Endothelial cell of umbilical vein (primary cell): ENCODE measurements around the gene TADA2B. TPM values are rescaled to one million over a fixed set of nuclear protein-coding genes. Genes with fewer than 3 reads are reported as not detected.

Experiments
- BruUV-seq: library from RNA; stranded (reverse); fragments of 400-500 nt; replicated peaks from 2 replicates; lab custom pipeline; 2021; lab: Mats Ljungman, UMichigan
- CTCF ChIA-PET: fragments of 300-600, 350-600 bp; sonication (Branson Sonifier 250); formaldehyde crosslinking; loops from one replicate; lab custom pipeline; 2021; ENCODE audit warnings: antibody characterized with exemption, inconsistent platforms; lab: Charles Lee
- POLR2A ChIA-PET: fragments of 300-600, 350-600 bp; sonication (Branson Sonifier 250); formaldehyde crosslinking; loops from one replicate; lab custom pipeline; 2021; ENCODE audit warnings: antibody characterized with exemption, inconsistent platforms; lab: Charles Lee
- DNase-seq: peaks from one replicate; pipeline ENCODE4 v3.0.0-alpha.2; 2011; ENCODE audit warnings: low read depth, low spot score
- FAIRE-seq: peaks from 2 replicates; lab custom pipeline; 2011; peaks lifted over from hg19 to GRCh38; lab: Jason Lieb, UNC
- H2AFZ ChIP-seq: 2 replicates; pipeline ENCODE4 v1.6.0; 2012; ENCODE audit warnings: low read depth, low read length, control low read depth, inconsistent platforms
- H3K27ac ChIP-seq: 2 replicates; pipeline ENCODE4 v1.5.1; 2011; ENCODE audit warnings: low read depth, mild to moderate bottlenecking, control low read depth, low read length, moderate library complexity; ENCODE audit not compliant: insufficient read depth
- H3K27me3 ChIP-seq, 2 experiments: 2 replicates each; pipeline versions ENCODE4 v1.6.0 to v1.6.1; 2011; ENCODE audit warnings: low read length in 2 of 2, mixed read lengths in 1 of 2; ENCODE audit not compliant: control insufficient read depth in 2 of 2, insufficient read depth in 2 of 2
- H3K36me3 ChIP-seq, 2 experiments: 2 replicates in 1 of 2; 3 replicates in 1 of 2; pipeline ENCODE4 v1.5.1; 2011; ENCODE audit warnings: low read length in 2 of 2, mild to moderate bottlenecking in 1 of 2, moderate library complexity in 1 of 2; ENCODE audit not compliant: control insufficient read depth in 2 of 2, insufficient read depth in 2 of 2; ENCODE audit errors: extremely low read depth in 1 of 2
- H3K4me1 ChIP-seq: 3 replicates; pipeline ENCODE4 v1.5.1; 2011; ENCODE audit warnings: mild to moderate bottlenecking, low read length; ENCODE audit not compliant: control insufficient read depth, insufficient read depth; ENCODE audit errors: extremely low read depth
- H3K4me2 ChIP-seq: 2 replicates; pipeline ENCODE4 v1.6.1; 2011; ENCODE audit warnings: low read length, control low read depth, mixed read lengths; ENCODE audit not compliant: insufficient read depth
- H3K4me3 ChIP-seq, 3 experiments: fragments of 200-600 bp in 1 of 3; sonication (generic), shearing (Covaris generic) in 1 of 3; replicated peaks in 1 of 3; 2 replicates each; pipeline ENCODE4 v1.5.1; 2011 to 2016; ENCODE audit warnings: control low read depth in 3 of 3, low read length in 3 of 3, mild to moderate bottlenecking in 2 of 3, inconsistent platforms in 1 of 3, low read depth in 1 of 3, moderate library complexity in 1 of 3; ENCODE audit not compliant: insufficient read depth in 1 of 3
- H3K79me2 ChIP-seq: 2 replicates; pipeline ENCODE4 v1.6.0; 2012; ENCODE audit warnings: low read length, inconsistent platforms; ENCODE audit not compliant: control insufficient read depth, insufficient read depth
- H3K9ac ChIP-seq: replicated peaks from 2 replicates; pipeline ENCODE3; 2011; ENCODE audit warnings: low read length, control low read depth; ENCODE audit not compliant: insufficient read depth; ENCODE audit errors: extremely low read depth
- H3K9me1 ChIP-seq: replicated peaks from 3 replicates; pipeline ENCODE4 v1.6.0; 2011; ENCODE audit warnings: mild to moderate bottlenecking, low read length; ENCODE audit not compliant: control insufficient read depth, insufficient read depth; ENCODE audit errors: extremely low read depth
- H3K9me3 ChIP-seq: replicated peaks from 2 replicates; pipeline ENCODE4 v1.5.1; 2012; ENCODE audit warnings: low read length, inconsistent platforms; ENCODE audit not compliant: control insufficient read depth, insufficient read depth
- H4K20me1 ChIP-seq: replicated peaks from 2 replicates; pipeline ENCODE3; 2011; ENCODE audit warnings: mild to moderate bottlenecking, low read length; ENCODE audit not compliant: control insufficient read depth, insufficient read depth; ENCODE audit errors: extremely low read depth
- EZH2 ChIP-seq: IDR thresholded peaks from 2 replicates; pipeline ENCODE4 v1.6.1; 2012; ENCODE audit warnings: borderline replicate concordance, low read depth, mild to moderate bottlenecking, moderate library complexity, low read length, inconsistent platforms; ENCODE audit not compliant: severe bottlenecking
- FOS ChIP-seq: IDR thresholded peaks from 2 replicates; pipeline ENCODE4 v1.6.1; 2011; ENCODE audit warnings: mild to moderate bottlenecking, low read length, moderate library complexity, borderline replicate concordance; ENCODE audit not compliant: insufficient read depth
- GATA2 ChIP-seq: IDR thresholded peaks from 2 replicates; pipeline ENCODE4 v1.7.0; 2011; ENCODE audit warnings: low read depth, mild to moderate bottlenecking, moderate library complexity, mixed read lengths, low read length; ENCODE audit not compliant: insufficient read length, insufficient read depth
- JUN ChIP-seq: IDR thresholded peaks from 2 replicates; pipeline ENCODE4 v1.6.1; 2011; ENCODE audit warnings: borderline replicate concordance, low read depth; ENCODE audit not compliant: insufficient read length, insufficient read depth
- MYC ChIP-seq: IDR thresholded peaks from one replicate; pipeline ENCODE4 v1.6.1; 2011; ENCODE audit warnings: mild to moderate bottlenecking, low read depth, low read length
- POLR2A ChIP-seq: IDR thresholded peaks from 2 replicates; pipeline ENCODE4 v1.6.1; 2012; ENCODE audit warnings: low read depth, mild to moderate bottlenecking, control low read depth, low read length
- POLR2AphosphoS5 ChIP-seq: IDR thresholded peaks from 2 replicates; pipeline ENCODE4 v1.6.1; 2012; ENCODE audit warnings: low read depth, mild to moderate bottlenecking, control low read depth, low read length, moderate library complexity; ENCODE audit not compliant: insufficient read depth
- dilution Hi-C: fragments of 300-500 bp; cut with MboI; formaldehyde crosslinking; loops from one replicate; pipeline ENCODE4 v1.15.0; 2019; ENCODE audit warnings: low sequenced_read_pairs; ENCODE audit not compliant: extremely low pct_ligation_motif_present
- intact Hi-C: fragments of 100-400 bp; cut with micrococcal nuclease; formaldehyde crosslinking; loops from one replicate; pipeline ENCODE4 v1.10.0; 2022
- polyA plus RNA-seq, 4 experiments: library from polyadenylated mRNA; depleted of rRNA in 3 of 4; stranded (reverse) in 3 of 4; unstranded in 1 of 4; fragments of >200 nt; gene quantifications; 2 replicates each; pipeline versions ENCODE4 v1.2.1 to v1.2.3, GENCODE V29; 2011 to 2012; ENCODE audit warnings: missing spikeins in 1 of 4
- total RNA-seq: library from RNA; stranded (reverse); gene quantifications from 2 replicates; pipeline ENCODE4 v1.2.3, GENCODE V29; 2021
- TF ChIP-seq, protein P1 (sequence below): IDR thresholded peaks from 2 replicates; pipeline ENCODE4 v1.6.1; 2011; ENCODE audit not compliant: insufficient read depth, insufficient read length
- TF ChIP-seq, protein P2 (sequence below), 2 donors: IDR thresholded peaks; 1 replicate in 1 of 2; 2 replicates in 1 of 2; pipeline ENCODE4 v1.5.1; 2011; ENCODE audit warnings: low read length in 2 of 2, mild to moderate bottlenecking in 2 of 2, moderate library complexity in 2 of 2, control low read depth in 1 of 2, inconsistent platforms in 1 of 2, low read depth in 1 of 2; ENCODE audit not compliant: insufficient read depth in 1 of 2; ENCODE audit errors: extremely low read depth in 1 of 2

The TADA2B gene
- total and polyA plus RNA-seq, 2 donors (not counting 3 experiments of a cell fraction or from before 2014, with no cell fraction given): 5.5 to 11.5 TPM

DNA sequence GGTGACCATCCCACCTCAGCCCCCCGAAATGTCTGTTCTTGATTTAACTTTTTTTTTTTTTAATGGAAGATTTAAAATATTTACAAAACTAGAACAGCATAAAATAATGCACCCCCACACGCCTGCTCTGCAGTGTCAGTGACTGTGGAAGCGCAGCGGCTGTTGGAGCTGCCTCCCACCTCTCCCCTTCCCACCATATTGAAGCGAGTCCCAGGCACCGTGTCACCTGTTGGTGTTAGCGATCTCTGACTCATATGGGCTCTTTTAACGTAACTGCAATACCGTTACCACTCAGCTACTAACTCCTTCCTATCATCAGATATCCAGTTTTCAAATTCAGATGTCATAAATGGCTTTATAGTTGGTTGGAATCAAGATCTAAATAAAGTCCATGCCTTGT lies 17.1 kb upstream of the TADA2B start:
- POLR2A ChIA-PET: no interaction called here
- H3K9me1 ChIP-seq: no peaks in the 10 kb centered on the region

More for the DNA sequence above, 17.1 kb upstream of the TADA2B start:
- CTCF ChIA-PET: interaction anchor here (1.4 kb wide), 1 partner anchor 52 kb away, joined by 3 read pairs; no protein-coding TSS in a partner anchor
- no peak for TF ChIP-seq GATA2
- TF ChIP-seq, protein P1, sequence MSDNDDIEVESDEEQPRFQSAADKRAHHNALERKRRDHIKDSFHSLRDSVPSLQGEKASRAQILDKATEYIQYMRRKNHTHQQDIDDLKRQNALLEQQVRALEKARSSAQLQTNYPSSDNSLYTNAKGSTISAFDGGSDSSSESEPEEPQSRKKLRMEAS: no peak
- TF ChIP-seq, protein P2, sequence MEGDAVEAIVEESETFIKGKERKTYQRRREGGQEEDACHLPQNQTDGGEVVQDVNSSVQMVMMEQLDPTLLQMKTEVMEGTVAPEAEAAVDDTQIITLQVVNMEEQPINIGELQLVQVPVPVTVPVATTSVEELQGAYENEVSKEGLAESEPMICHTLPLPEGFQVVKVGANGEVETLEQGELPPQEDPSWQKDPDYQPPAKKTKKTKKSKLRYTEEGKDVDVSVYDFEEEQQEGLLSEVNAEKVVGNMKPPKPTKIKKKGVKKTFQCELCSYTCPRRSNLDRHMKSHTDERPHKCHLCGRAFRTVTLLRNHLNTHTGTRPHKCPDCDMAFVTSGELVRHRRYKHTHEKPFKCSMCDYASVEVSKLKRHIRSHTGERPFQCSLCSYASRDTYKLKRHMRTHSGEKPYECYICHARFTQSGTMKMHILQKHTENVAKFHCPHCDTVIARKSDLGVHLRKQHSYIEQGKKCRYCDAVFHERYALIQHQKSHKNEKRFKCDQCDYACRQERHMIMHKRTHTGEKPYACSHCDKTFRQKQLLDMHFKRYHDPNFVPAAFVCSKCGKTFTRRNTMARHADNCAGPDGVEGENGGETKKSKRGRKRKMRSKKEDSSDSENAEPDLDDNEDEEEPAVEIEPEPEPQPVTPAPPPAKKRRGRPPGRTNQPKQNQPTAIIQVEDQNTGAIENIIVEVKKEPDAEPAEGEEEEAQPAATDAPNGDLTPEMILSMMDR (IDR thresholded peaks at IDR 0.05; ENCODE audit: extremely low read depth in 1 of 2, insufficient read depth in 1 of 2, low read depth in 1 of 2, low read length in 2 of 2): no peak
- TF ChIP-seq JUN: no peak
- no peak for TF ChIP-seq POLR2AphosphoS5
- no peak for TF ChIP-seq POLR2A
- no peak for TF ChIP-seq EZH2
- no peak for TF ChIP-seq FOS
- no peak for TF ChIP-seq MYC
- no peak overlapping the region for H3K27ac ChIP-seq
- H3K9ac ChIP-seq: no peak overlapping the region
- no TSS peak for BruUV-seq
- H3K4me3 ChIP-seq: no peak overlapping the region
- H3K79me2 ChIP-seq: no peaks in the 10 kb centered on the region
- FAIRE-seq (no peak), DNase-seq (no peak)
- H2AFZ ChIP-seq: no peak overlapping the region
- no peak overlapping the region for H3K4me2 ChIP-seq
- no peaks in the 10 kb centered on the region for H4K20me1 ChIP-seq
- H3K36me3 ChIP-seq: peaks cover 0 to 24% of the 10 kb centered on the region in 2 experiments
- dilution Hi-C loops (no loop called here), intact Hi-C loops (no loop called here)
- H3K27me3 ChIP-seq: no peaks in the 10 kb centered on the region
- H3K9me3 ChIP-seq: no peaks in the 10 kb centered on the region
- H3K4me1 ChIP-seq: no peaks in the 10 kb centered on the region
